GM21360 (cell line): ENCODE measurements around the gene INTS3.
"Not testable (repeated sequence)": the region's sequence is repeated elsewhere in the genome, so short reads cannot be mapped to it uniquely, and the experiment has no call there.

Experiments used
- ATAC-seq: cut with Tn5 transposase; IDR thresholded peaks from one replicate; pipeline ENCODE4 v1.9.1; 2021; ENCODE audit warnings: mild to moderate bottlenecking, moderate library complexity; ENCODE audit not compliant: unreplicated experiment

The INTS3 gene

DNA sequence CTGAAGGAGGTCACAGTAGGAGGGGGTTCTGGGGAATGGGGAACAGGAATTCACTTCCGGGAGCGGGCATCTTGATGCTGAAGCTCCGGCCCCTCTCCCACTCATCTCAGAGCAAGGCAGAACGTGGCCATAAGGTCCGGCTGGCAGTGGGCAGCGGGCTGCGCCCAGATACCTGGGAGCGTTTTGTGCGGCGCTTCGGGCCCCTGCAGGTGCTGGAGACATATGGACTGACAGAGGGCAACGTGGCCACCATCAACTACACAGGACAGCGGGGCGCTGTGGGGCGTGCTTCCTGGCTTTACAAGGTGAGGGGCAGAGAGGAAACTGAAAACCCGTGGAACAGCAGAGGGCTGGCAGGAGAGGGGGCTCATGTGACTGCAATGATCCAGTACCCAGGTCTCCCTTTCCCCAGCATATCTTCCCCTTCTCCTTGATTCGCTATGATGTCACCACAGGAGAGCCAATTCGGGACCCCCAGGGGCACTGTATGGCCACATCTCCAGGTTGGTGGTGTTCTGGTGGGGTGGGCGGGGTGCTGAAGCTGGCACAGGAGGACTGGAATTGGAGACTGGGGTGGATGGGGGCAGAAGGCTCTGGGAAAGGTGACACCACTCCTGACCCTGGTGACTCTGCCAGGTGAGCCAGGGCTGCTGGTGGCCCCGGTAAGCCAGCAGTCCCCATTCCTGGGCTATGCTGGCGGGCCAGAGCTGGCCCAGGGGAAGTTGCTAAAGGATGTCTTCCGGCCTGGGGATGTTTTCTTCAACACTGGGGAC lies 50.4 kb downstream of the INTS3 start:
- ATAC-seq = no peak

DNA sequence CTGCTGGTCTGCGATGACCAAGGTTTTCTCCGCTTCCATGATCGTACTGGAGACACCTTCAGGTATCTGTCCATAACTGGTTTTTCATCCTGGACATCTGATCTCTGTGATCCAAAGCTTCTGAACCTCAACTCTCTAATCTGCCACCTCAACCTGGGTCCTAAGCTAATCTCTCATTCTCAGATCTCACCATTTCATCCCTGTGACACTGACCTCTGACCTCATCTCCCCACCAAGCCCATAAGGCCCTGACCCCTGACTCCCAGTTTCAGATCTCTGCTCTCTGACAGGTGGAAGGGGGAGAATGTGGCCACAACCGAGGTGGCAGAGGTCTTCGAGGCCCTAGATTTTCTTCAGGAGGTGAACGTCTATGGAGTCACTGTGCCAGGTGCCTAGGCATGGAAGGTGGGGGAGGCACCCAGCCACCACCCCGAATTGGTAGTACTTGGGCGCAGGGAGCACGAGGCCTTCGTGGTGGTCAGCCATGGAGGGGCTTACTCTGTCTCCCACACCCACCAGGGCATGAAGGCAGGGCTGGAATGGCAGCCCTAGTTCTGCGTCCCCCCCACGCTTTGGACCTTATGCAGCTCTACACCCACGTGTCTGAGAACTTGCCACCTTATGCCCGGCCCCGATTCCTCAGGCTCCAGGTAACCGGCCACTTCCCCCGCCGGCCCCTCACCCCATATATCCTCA lies 51.1 kb downstream of the INTS3 start:
- no peak for ATAC-seq

DNA sequence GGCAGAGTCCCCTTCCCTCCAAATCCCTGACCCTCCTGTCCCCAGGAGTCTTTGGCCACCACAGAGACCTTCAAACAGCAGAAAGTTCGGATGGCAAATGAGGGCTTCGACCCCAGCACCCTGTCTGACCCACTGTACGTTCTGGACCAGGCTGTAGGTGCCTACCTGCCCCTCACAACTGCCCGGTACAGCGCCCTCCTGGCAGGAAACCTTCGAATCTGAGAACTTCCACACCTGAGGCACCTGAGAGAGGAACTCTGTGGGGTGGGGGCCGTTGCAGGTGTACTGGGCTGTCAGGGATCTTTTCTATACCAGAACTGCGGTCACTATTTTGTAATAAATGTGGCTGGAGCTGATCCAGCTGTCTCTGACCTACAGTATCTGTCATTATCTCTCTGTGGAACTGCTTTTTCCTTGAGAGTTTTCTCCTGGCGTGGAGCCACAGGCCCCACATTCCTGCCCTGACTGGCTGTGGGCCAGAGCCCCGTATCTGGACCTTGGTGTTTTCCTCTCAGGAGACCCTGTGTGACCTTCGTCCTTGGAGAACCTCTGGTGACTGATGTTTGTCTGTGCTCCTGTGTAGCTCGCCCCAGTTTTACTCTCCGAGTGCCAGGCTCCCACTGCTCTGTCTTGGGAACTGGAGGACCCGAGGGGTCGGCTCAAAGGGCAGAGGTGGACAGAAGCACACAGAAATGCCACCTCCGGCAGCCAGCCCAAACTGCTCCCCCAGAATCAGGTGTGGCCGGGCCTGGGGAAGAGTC lies 52.1 kb downstream of the INTS3 start:
- no peak for ATAC-seq

DNA sequence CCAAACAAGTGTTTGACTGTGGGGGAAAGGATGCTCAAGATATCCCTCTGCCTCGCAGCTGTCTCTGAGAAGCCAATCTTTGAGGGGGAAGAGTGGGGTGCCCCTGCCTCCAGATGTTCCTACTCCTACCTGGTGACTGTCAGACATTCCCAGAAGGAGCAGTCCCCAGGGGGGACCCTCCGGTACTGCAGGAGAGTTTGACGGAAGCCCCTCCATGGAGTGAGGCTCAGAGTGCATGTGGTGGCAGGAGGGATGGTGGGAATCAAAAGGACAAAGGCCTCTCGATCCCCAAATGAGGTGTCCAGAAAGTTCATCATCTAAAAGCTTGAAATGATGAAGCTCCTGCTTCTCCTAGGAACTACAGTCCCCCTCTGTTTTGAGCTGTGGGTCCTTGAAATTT lies 52.7 kb downstream of the INTS3 start:
- ATAC-seq = no peak

DNA sequence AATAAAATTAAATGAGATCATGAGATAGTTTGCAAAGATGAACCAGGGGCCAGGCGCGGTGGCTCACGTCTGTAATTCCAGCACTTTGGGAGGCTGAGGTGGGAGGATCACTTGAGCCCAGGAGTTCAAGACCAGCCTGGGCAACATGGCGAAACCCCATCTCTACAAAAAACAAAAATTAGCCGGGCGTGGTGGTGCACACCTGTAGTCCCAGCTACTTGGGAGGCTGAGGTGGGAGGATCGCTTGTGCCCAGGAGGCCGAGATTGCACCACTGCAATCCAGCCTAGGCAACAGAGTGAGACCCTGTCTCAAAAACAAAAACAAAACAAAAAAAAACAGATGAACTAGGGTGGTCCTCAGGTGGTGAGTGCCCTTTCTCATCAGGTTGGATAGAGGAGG lies 54.8 kb downstream of the INTS3 start:
- not testable (repeated sequence) for ATAC-seq

DNA sequence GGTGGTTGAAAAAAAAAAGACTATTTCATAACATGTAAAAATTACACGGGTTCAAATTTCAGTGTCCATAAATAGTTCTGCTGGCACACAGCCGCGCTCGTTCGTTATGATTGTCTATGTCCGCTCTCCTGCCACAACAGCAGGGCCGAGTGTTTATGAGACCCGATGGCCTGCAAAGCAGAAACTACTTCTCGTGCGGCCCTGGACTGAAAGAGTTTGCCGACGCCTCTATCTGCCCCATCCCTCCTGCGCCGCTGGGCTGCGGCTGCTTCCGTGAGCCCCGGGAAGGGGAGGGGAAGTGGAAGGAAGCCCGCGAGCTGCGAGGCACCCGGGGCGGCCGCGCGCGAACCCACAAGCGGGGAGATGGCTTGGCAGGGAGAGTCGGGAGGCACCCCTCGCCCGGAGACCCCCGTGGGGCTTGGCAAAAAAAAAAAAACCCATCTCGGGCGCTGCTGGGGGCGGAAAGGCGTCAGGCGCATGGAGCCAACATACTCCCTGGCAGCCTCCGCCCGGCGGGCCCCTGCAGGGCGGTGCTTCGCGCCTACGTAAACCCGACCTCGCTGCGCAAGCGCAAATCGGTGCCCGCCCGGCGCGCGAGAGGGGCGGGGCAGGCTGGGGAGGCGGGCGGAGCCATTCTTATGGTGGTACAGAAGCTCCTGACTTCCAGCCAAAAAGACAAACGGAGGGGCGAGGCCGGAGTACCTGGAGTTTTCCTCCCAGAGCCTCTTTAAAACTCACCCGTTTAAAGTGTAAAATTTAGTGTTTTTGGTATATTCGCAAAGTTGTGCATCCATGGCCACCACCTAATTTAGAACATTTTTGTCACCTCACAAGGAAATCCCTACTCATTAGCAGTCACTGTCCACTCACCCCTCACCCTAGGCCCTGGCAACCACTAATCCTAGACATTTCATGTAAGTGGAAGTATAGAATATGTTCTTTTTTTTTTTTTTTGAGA lies 55.7 kb downstream of the INTS3 start:
- ATAC-seq = peak; percentile 82

DNA sequence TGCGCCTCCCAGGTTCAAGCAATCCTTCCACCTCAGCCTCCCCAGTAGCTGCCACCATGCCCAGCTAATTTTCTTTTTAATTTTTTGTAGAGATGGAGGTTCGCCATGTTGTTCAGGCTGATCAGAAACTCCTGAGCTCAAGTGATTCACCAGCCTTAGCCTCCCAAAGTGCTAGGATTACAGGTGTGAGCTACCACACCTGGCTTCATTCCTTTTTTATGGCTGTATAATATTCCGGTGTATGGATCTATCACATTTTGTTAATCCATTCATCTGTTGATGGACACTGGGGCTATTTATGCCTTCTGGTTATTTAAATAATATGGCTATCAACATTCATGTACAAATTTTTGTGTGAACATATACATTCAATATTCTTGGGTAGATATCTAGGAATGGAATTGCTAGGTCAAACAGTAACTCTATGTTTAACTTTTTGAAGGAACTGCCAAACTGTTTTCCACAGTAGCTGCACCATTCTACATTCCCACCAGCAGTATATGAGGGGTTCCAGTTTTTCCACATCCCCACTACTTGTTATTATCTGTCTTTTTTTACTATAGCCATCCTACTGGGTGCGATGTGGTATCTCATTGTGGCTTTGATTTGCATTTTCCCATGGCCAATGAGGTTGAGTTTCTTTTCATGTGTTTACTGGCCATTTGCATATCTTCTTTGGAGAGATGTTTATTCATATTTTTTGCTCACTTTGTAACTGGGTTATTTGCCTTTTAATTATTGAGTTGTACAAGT lies 58.4 kb downstream of the INTS3 start:
- ATAC-seq = no peak

DNA sequence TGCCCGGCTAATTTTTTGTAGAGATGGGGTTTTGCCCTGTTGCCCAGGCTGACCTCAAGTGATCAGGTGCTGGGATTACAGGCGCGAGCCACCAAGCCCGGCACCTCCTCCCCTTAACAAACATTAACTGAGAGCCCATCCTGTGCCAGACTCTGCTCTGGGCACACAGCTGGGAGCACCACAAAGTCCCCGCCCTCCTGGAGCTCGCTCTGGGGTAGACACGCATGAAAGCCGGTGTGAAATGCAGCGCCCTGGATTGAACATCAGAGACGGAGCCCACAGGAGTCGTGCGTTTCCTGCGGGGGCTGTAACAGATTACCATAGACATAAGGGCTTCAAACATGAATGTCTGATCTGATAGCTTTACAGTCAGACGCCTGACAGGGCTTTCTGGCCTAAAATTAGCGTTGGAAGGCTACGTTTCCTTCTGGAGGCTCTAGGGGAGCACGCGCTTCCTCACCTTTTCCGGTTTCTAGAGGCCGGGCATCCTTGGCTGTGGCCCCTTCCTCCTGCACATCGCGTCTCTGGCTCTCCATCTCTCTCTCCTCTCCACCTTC lies 61.7 kb downstream of the INTS3 start:
- ATAC-seq = no peak

DNA sequence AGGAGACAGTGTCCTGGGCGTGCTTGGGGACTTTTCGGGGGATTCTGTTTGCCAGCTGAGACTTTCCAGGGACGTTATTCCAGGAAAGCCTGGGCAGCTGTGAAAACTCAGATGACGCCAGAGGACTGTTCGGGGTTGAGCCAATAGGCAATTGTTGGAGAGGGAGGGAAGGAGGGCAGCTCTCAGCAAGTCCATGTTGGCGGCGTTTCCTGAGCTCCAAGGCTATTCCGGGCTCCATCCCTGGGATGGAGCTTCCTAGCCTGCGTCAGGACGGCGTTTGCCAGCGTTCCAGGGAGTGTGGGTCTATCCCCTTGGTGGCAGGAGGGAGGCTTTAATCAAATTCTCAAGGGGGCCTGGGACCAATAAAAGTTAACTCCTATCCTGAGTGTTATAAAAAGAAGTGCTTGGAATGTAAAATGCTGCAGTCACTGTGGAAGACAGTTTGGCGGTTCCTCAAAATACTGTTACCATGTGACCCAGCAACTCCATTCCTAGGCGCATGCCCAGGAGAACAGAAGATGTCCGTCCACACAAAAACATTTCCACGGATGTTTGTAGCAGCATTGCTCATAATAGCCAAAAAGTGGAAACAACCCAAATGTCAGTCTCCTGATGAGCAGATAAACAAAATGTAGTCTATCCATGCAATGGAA lies 62.6 kb downstream of the INTS3 start:
- ATAC-seq = no peak

DNA sequence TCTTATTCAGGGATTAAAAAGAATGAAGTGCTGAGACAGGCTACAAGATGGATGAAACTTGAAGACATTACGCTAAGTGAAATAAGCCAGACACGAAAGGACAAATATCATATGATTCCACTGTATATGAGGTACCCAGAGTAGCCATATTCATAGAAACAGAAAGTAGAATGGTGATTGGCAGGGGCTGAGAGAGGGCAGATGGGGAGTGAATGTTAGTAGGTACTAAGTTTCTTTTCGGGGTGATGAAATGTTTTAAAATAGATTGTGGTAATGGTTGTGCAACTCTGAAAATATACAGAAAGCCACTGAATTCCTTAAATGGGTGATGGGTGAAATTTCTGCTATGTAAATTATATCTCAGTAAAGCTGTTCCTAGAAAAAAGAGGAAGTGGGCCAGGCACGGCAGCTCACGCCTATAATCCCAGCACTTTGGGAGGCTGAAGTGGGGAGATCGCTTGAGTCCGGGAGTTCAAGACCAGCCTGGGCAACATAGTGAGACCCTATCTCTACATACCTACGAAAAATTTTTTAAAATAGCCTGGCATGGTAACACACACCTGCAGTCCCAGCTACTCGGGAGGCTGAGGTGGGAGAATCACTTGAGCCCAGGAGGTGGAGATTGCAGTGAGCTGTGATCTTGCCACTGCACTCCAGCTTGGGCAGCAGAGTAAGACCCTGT lies 63.3 kb downstream of the INTS3 start:
- peak; percentile 63 for ATAC-seq

DNA sequence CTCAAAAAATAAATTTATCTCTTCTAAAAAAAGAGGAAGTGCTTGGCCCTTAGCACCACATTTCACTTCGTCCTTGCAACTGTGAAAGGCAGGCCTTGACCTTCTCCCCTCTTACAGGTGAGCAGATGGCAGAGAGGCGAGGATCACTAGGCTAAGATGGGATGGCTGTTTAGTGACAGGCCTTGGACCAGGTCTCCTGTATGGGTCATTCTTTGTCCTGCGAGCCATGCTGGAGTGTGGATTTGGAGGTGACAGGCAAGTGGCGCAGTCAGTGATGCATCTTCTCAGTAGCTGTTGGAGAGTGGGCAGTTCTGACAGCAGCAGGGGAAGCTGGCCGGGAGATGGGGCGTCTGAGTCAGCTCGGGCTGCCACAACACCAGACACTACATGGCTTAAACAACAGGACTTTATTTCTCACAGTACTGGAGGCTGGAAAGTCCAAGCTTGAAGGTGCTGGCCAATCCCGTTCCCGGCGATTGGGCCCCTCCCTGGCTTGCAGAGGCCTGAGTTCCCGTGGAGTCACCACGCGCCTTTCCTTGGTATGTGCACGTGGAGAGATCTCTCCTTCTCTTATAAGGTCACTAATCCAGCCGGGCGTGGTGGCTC lies 63.9 kb downstream of the INTS3 start:
- ATAC-seq = no peak

DNA sequence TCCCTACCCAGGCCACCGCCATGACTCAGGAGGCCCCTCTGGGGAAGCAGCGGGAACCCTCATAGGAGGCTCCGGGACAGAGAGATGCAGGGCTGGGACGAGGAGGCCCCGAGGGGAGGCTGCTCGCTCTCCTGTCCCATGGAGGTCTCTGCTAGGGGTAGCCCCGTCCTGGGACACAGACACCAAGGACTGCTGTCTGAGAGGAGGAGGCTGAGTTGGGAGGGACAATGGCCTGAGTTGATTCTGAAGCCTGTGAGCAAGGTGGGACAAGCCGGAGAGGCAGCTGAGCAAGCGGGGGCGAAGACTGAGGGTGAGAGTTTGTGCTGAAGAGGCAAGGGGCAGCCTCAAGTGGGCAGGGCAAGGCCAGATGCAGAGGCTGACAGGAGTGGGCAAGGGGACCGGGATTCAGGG lies 64.8 kb downstream of the INTS3 start:
- ATAC-seq = no peak

DNA sequence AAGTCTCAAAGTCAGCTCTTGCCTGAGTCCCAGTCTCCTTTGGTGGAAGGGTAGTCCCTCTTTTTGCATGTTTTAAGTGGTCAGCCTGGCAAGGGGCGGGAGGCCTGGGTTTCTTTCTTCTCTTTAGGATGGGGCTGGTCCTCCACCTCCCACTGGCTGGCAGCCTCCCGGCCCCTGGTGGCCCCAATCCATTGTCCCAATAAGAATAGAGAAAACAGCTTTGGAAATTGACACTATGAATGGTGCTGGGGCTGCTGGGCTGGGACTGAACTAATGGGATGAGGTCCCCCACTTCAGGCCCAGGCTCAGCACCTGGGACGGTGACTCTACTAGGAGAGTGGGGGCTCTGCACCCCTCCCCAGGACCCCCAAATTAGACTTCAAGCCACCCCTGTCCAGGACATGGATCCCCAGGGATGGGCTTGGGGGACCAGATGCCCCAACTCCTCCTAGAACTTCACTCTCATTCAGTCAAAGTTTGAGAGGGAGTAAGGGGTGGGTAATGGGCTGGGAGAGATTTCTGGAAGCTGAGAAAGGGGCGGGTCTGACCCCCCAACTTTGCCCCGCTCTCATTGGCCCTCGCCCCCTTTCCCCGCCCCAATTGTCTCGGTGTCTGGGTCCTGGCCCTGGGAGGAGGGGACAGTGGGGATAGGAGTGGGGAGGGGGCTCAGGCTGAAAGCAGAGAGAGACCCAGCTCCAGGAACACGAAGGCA lies 65.6 kb downstream of the INTS3 start:
- no peak for ATAC-seq

DNA sequence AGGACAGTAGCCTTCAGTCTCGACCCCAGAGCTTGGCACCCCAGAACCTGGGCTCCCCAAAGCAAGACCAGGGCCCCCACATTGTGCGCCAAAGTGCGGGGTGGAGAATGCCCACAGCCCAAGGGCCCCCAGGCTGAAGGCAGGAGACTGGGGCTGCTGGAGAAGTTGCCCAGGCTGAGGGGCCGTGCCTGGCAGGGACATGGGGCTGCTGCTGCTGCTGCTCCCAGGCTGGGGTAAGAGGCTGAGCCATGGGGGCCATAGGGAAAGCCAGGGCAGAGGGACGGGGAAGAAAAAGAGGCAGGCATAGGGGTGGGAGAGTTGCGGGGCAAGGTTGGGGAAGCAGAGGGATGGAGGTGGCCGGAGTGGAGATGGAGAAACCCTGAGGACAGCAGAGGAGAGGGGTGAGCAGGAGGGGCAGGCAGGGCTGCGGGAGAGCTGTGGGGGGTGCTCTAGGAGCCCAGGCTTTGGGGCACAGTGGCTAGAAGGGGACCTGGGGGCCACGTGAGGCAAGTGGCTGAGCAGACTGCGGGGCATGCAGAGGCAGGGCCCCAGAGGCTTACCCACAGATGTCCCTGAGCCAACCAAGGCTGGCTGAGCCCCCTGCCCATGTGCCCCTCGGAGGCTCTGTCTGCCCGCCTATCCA lies 66.2 kb downstream of the INTS3 start:
- ATAC-seq = no peak

DNA sequence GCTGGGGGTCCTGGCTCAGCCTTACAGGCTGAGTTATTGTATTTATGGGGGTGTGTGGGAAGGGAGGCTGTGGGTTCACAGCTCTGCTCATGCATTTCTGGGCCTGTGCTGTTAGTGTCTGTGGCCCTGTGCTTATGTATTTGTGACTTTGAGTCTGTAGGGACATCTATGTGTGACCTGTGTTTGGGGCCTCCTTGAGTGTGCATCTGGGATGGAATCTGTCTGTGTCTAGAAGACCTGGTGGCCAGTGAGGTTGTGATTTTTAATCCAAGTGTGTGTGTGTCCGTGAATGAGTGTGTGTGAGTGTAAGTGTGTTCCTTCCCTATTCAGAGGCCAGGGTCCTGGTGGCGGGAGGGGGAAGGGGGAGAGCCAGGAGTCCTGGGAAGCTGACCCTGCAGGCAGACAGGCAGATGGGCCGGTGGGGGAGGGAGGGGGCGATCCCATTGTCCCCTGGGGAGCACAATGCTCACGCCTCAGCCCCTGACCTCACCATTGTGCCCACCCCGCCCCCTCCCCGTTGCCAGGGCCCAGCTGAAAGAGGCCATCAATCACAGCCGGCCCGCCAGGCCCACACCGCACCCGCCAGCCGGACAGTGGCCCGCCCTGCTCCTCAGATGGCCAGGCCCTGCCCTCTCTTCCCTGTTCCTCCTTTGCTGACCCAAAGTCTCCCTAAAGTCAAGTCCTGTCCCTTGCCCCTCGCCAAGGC lies 66.9 kb downstream of the INTS3 start:
- ATAC-seq = no peak

DNA sequence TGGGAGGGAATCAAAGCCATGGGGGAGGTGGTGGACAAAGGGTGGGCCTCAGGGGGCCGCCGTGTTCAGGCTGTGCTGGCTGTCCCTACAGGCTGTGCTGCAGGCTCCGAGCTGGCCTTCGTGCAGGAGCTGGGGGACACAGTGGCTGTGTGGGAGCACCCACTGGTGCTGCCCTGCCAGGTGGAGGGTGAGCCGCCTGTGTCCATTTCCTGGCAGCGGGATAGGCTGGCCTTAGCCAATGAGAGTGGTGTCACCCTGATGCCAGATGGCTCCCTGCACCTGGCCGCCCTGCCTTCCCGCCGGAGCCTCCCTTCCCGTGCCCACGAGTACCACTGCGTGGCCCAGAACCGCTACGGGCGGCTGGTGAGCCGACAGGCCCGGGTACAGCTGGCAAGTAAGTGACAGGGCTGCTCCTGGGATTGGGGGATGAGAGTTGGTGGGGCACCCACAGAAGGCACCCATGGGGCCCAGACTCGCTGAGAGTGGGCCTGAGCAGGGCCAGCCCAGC lies 67.5 kb downstream of the INTS3 start:
- no peak for ATAC-seq
